Measurements from ENCODE around the gene ME1. TPM values are rescaled to one million over a fixed set of nuclear protein-coding genes. Genes with fewer than 3 reads are reported as not detected.
"Not testable (repeated sequence)": the region's sequence is repeated elsewhere in the genome, so short reads cannot be mapped to it uniquely, and the experiment has no call there.

ME1 gene
- total RNA-seq, 1 donor from 2014 or later = 4.2 TPM

- DNase-seq (ENCODE audit: extremely low spot score, unreplicated experiment) = no peak
- TF ChIP-seq CTCF (conservative IDR thresholded peaks at IDR 0.05) = no peak
- H3K36me3 Mint-ChIP-seq = no peaks in the 10 kb centered on the region
Observed at GRCh38 chr6:83257791-83258190, 173.1 kb downstream of the ME1 start.

GRCh38 chr6:83256719-83257118, 174.1 kb downstream of the ME1 start:
- DNase-seq (ENCODE audit: extremely low spot score, unreplicated experiment); H3K9me3 Mint-ChIP-seq; H3K4me3 Mint-ChIP-seq; H3K27me3 Mint-ChIP-seq; H3K36me3 Mint-ChIP-seq; H3K27ac Mint-ChIP-seq; H3K4me1 Mint-ChIP-seq (ENCODE audit: unreplicated experiment): not testable (repeated sequence)

More at GRCh38 chr6:83257791-83258190, 173.1 kb downstream of the ME1 start:
- H3K27me3 Mint-ChIP-seq = no peaks in the 10 kb centered on the region
- no peaks in the 10 kb centered on the region for H3K9me3 Mint-ChIP-seq
- H3K4me3 Mint-ChIP-seq = no peak overlapping the region
- H3K27ac Mint-ChIP-seq = no peak overlapping the region
- no peaks in the 10 kb centered on the region for H3K4me1 Mint-ChIP-seq (ENCODE audit: unreplicated experiment)

GRCh38 chr6:83252719-83253118, 178.1 kb downstream of the ME1 start:
- Mint-ChIP-seq H3K27me3 (no peaks in the 10 kb centered on the region), H3K4me1 (ENCODE audit: unreplicated experiment) (no peaks in the 10 kb centered on the region), H3K36me3 (no peaks in the 10 kb centered on the region), H3K27ac (no peak overlapping the region), H3K4me3 (no peak overlapping the region), H3K9me3 (no peaks in the 10 kb centered on the region)
- DNase-seq (ENCODE audit: extremely low spot score, unreplicated experiment) = no peak
- TF ChIP-seq CTCF (conservative IDR thresholded peaks at IDR 0.05) = no peak

GRCh38 chr6:83250235-83250634, 180.6 kb downstream of the ME1 start:
- no peaks in the 10 kb centered on the region for H3K36me3 Mint-ChIP-seq
- H3K27me3 Mint-ChIP-seq = no peaks in the 10 kb centered on the region
- H3K27ac Mint-ChIP-seq = no peak overlapping the region
- no peaks in the 10 kb centered on the region for H3K9me3 Mint-ChIP-seq
- H3K4me3 Mint-ChIP-seq = no peak overlapping the region
- no peaks in the 10 kb centered on the region for H3K4me1 Mint-ChIP-seq (ENCODE audit: unreplicated experiment)
- TF ChIP-seq CTCF (conservative IDR thresholded peaks at IDR 0.05) = no peak
- DNase-seq (ENCODE audit: extremely low spot score, unreplicated experiment) = no peak

GRCh38 chr6:83247471-83247870, 183.4 kb downstream of the ME1 start:
- DNase-seq (ENCODE audit: extremely low spot score, unreplicated experiment) = no peak
- no peaks in the 10 kb centered on the region for H3K9me3 Mint-ChIP-seq
- no peak for TF ChIP-seq CTCF (conservative IDR thresholded peaks at IDR 0.05)
- H3K36me3 Mint-ChIP-seq = no peaks in the 10 kb centered on the region
- H3K4me1 Mint-ChIP-seq (ENCODE audit: unreplicated experiment) = no peaks in the 10 kb centered on the region
- no peak overlapping the region for H3K27ac Mint-ChIP-seq
- H3K27me3 Mint-ChIP-seq = no peaks in the 10 kb centered on the region
- H3K4me3 Mint-ChIP-seq = no peak overlapping the region

GRCh38 chr6:83231146-83231545, 199.7 kb downstream of the ME1 start:
- no peaks in the 10 kb centered on the region for H3K4me1 Mint-ChIP-seq (ENCODE audit: unreplicated experiment)

More at GRCh38 chr6:83231146-83231545, 199.7 kb downstream of the ME1 start:
- no peaks in the 10 kb centered on the region for H3K27me3 Mint-ChIP-seq
- H3K9me3 Mint-ChIP-seq = no peaks in the 10 kb centered on the region
- TF ChIP-seq CTCF (conservative IDR thresholded peaks at IDR 0.05) = no peak
- H3K27ac Mint-ChIP-seq = no peak overlapping the region
- no peak for DNase-seq (ENCODE audit: extremely low spot score, unreplicated experiment)
- no peak overlapping the region for H3K4me3 Mint-ChIP-seq
- no peaks in the 10 kb centered on the region for H3K36me3 Mint-ChIP-seq
